ENCODE results near the gene LRP6. TPM values are rescaled to one million over a fixed set of nuclear protein-coding genes. Genes with fewer than 3 reads are reported as not detected.
A peak's percentile ranks its signal among the peaks of the same experiment; 100 is the strongest.

LRP6 gene
- total and polyA plus RNA-seq, 10 of the 15 experiments (the other 5 are each of a cell fraction or from before 2014, with no cell fraction given) = 1.5 to 14.9 (median 6.1) TPM

- CTCF ChIA-PET = interaction anchor here (0.6 to 1.4 kb wide), 4 partner anchors 11 to 199 kb away, joined by 3 to 4 read pairs (median 3); no protein-coding TSS in a partner anchor
- no TSS peak for BruUV-seq (replicated peaks)
- H3K9me3 ChIP-seq (replicated peaks; ENCODE audit: control insufficient read depth, insufficient read depth, low read length) = no peaks in the 10 kb centered on the region
- SMC1A ChIA-PET (ENCODE audit: uncharacterized antibody, unreplicated experiment) = interaction anchor here (1.3 kb wide), 1 partner anchor 8 kb away, joined by 3 read pairs; no protein-coding TSS in a partner anchor
- H3K27ac ChIP-seq (ENCODE audit: control insufficient read depth, insufficient read depth) = no peak overlapping the region
- H2AFZ ChIP-seq (ENCODE audit: control insufficient read depth, low read depth, low read length) = no peak overlapping the region
- no peaks in the 10 kb centered on the region for H3K79me2 ChIP-seq (ENCODE audit: control insufficient read depth, insufficient read depth, low read length)
- H4K20me1 ChIP-seq (ENCODE audit: control insufficient read depth, insufficient read depth) = no peaks in the 10 kb centered on the region
- no peaks in the 10 kb centered on the region for H3K27me3 ChIP-seq (replicated peaks in 1 of 2; ENCODE audit: control insufficient read depth in 2 of 2, insufficient read depth in 2 of 2, low read length in 1 of 2)
- H3K4me1 ChIP-seq (ENCODE audit: control insufficient read depth, insufficient read depth, low read length) = no peaks in the 10 kb centered on the region
- POLR2A ChIA-PET = no interaction called here
- peaks cover 0 to 4% of the 10 kb centered on the region in 2 experiments; a peak in 2 of 4 replicates for H3K36me3 ChIP-seq (ENCODE audit: control insufficient read depth in 2 of 2, insufficient read depth in 2 of 2, low read length in 1 of 2)
- DNase-seq (ENCODE audit: low read depth, low spot score) (no peak), ATAC-seq (no peak), FAIRE-seq (no peak)
- 1% methylated on average over 4 of the region's 4 CpGs for WGBS (ENCODE audit: insufficient coverage, insufficient replicate concordance, low lambda C conversion rate, missing lambda C conversion rate)
- intact Hi-C loops (cut with micrococcal nuclease; ENCODE audit: unreplicated experiment) (no loop called here), in situ Hi-C loops (cut with MboI) (no loop called here)
- H3K9ac ChIP-seq (ENCODE audit: control insufficient read depth, insufficient read depth, low read length) = no peak overlapping the region
- RAD21 ChIA-PET (ENCODE audit: unreplicated experiment) = interaction anchor here (0.6 to 1.0 kb wide), 2 partner anchors 20 to 199 kb away, joined by 3 read pairs; no protein-coding TSS in a partner anchor
- H3K4me3 ChIP-seq = no peak overlapping the region
- no peak overlapping the region for H3K4me2 ChIP-seq (ENCODE audit: control insufficient read depth, insufficient read depth)
- TF ChIP-seq HDAC6 (IDR thresholded peaks at IDR 0.05; ENCODE audit: unreplicated experiment) = no peak
- TF ChIP-seq CEBPB (IDR thresholded peaks at IDR 0.05; ENCODE audit: borderline replicate concordance in 1 of 2, low read depth in 2 of 2, low read length in 2 of 2) = no peak
- TF ChIP-seq IRF5 (IDR thresholded peaks at IDR 0.05; ENCODE audit: borderline replicate concordance) = no peak
- TF ChIP-seq SPI1 (IDR thresholded peaks at IDR 0.05; ENCODE audit: borderline replicate concordance, insufficient read depth, low read depth, low read length) = peak; percentile 70; the same call in 1 of the 2 replicates
- no peak for TF ChIP-seq BMI1 (IDR thresholded peaks at IDR 0.05; ENCODE audit: borderline replicate concordance)
- no peak for TF ChIP-seq EZH2 (IDR thresholded peaks at IDR 0.05; ENCODE audit: borderline replicate concordance, control insufficient read depth, low read depth, low read length)
- no peak for TF ChIP-seq YBX1 (IDR thresholded peaks at IDR 0.05)
- TF ChIP-seq ESRRA (IDR thresholded peaks at IDR 0.05; ENCODE audit: low read length) = no peak
- no peak for TF ChIP-seq SREBF2 (IDR thresholded peaks at IDR 0.05; ENCODE audit: low read length)
- peak; percentile 39; the same call in 1 of the 2 replicates for TF ChIP-seq RUNX3 (IDR thresholded peaks at IDR 0.05; ENCODE audit: low read length)
- TF ChIP-seq EGR1 (IDR thresholded peaks at IDR 0.05; ENCODE audit: borderline replicate concordance in 1 of 2, low read depth in 2 of 2, low read length in 2 of 2) = no peak
- TF ChIP-seq SKIL (IDR thresholded peaks at IDR 0.05; ENCODE audit: low read depth, poor library complexity, severe bottlenecking) = no peak
- no peak for TF ChIP-seq JUND (IDR thresholded peaks at IDR 0.05; ENCODE audit: low read depth, low read length)
- TF ChIP-seq SMAD1 (IDR thresholded peaks at IDR 0.05; ENCODE audit: low read depth, partially characterized antibody) = no peak
- TF ChIP-seq, protein P1, sequence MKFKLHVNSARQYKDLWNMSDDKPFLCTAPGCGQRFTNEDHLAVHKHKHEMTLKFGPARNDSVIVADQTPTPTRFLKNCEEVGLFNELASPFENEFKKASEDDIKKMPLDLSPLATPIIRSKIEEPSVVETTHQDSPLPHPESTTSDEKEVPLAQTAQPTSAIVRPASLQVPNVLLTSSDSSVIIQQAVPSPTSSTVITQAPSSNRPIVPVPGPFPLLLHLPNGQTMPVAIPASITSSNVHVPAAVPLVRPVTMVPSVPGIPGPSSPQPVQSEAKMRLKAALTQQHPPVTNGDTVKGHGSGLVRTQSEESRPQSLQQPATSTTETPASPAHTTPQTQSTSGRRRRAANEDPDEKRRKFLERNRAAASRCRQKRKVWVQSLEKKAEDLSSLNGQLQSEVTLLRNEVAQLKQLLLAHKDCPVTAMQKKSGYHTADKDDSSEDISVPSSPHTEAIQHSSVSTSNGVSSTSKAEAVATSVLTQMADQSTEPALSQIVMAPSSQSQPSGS (IDR thresholded peaks at IDR 0.05; ENCODE audit: low read length) = no peak
- TF ChIP-seq IKZF1 (conservative IDR thresholded peaks at IDR 0.05) = no peak
- TF ChIP-seq, protein P2, sequence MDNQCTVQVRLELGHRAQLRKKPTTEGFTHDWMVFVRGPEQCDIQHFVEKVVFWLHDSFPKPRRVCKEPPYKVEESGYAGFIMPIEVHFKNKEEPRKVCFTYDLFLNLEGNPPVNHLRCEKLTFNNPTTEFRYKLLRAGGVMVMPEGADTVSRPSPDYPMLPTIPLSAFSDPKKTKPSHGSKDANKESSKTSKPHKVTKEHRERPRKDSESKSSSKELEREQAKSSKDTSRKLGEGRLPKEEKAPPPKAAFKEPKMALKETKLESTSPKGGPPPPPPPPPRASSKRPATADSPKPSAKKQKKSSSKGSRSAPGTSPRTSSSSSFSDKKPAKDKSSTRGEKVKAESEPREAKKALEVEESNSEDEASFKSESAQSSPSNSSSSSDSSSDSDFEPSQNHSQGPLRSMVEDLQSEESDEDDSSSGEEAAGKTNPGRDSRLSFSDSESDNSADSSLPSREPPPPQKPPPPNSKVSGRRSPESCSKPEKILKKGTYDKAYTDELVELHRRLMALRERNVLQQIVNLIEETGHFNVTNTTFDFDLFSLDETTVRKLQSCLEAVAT (IDR thresholded peaks at IDR 0.05) = no peak
Measured at GRCh38 chr12:12128670-12129069, 138.2 kb downstream of the LRP6 start.

All from GM12878 (cell line).